ENCODE measurements around the gene ANAPC10. TPM values are rescaled to one million over a fixed set of nuclear protein-coding genes. Genes with fewer than 3 reads are reported as not detected.

The ANAPC10 gene
- total and polyA plus RNA-seq, 2 of the 4 experiments (the other 2 are of a cell fraction), result 17.1 to 22.4 TPM

GRCh38 chr4:145041378-145041777, 56.6 kb downstream of the ANAPC10 start:
- Histone ChIP-seq H3K36me3 (ENCODE audit: control insufficient read depth, insufficient read depth, low read length) (no peaks in the 10 kb centered on the region), H3K27ac (ENCODE audit: insufficient read depth, low read length) (no peak overlapping the region), H3K4me2 (ENCODE audit: low read depth, low read length) (no peak overlapping the region), H3K14ac (replicated peaks; ENCODE audit: low read depth, low read length) (no peak overlapping the region; the same call in 1 of the 2 replicates), H3K4me1 (ENCODE audit: control insufficient read depth, insufficient read depth, low read length) (no peaks in the 10 kb centered on the region), H4K5ac (ENCODE audit: low read depth, low read length) (no peak overlapping the region), H2AFZ (replicated peaks; ENCODE audit: low read length, poor library complexity) (no peak overlapping the region), H3K23ac (ENCODE audit: low read depth, low read length) (no peak overlapping the region), H4K91ac (ENCODE audit: insufficient read depth, low read depth, low read length) (no peak overlapping the region), H2BK15ac (ENCODE audit: low read depth, low read length) (no peak overlapping the region), H2BK5ac (ENCODE audit: low read depth, low read length, poor library complexity, severe bottlenecking) (no peak overlapping the region), H2AK5ac (ENCODE audit: low read depth, low read length) (no peak overlapping the region), H4K20me1 (ENCODE audit: insufficient read depth, low read length) (no peaks in the 10 kb centered on the region), H3K79me1 (ENCODE audit: low read depth in 1 of 2, low read length in 2 of 2) (peaks cover 9 to 11% of the 10 kb centered on the region in 2 experiments; a peak in 3 of 4 replicates), H2BK20ac (ENCODE audit: low read depth, low read length) (no peak overlapping the region), H2AK9ac (replicated peaks; ENCODE audit: low read depth, low read length, poor library complexity) (no peak overlapping the region), H3K18ac (ENCODE audit: low read depth, low read length) (no peak overlapping the region), H4K8ac (ENCODE audit: low read depth in 2 of 2, low read length in 2 of 2) (no peak overlapping the region; a peak in 1 of 4 replicates), H3K4me3 (ENCODE audit: insufficient read depth, low read depth, low read length) (no peak overlapping the region), H3K56ac (ENCODE audit: extremely low read depth, insufficient read depth, low read length) (no peak overlapping the region), H3K9ac (ENCODE audit: low read depth, low read length) (no peak overlapping the region), H2BK120ac (ENCODE audit: low read depth, low read length) (no peak overlapping the region), H3K27me3 (ENCODE audit: control insufficient read depth, insufficient read depth, low read length) (no peaks in the 10 kb centered on the region), H3K4ac (ENCODE audit: low read depth, low read length) (no peak overlapping the region), H3K9me1 (ENCODE audit: insufficient read depth, low read length) (no peaks in the 10 kb centered on the region; the same call in 1 of the 2 replicates), H3K9me3 (ENCODE audit: control insufficient read depth, insufficient read depth, low read length) (no peaks in the 10 kb centered on the region)
- TF ChIP-seq MXI1 (IDR thresholded peaks at IDR 0.05; ENCODE audit: borderline replicate concordance, low read depth, low read length) (no peak), CTCF (conservative IDR thresholded peaks at IDR 0.05; ENCODE audit: low read depth, low read length) (no peak), NFE2L2 (IDR thresholded peaks at IDR 0.05; ENCODE audit: low read depth, low read length) (no peak), CEBPB (IDR thresholded peaks at IDR 0.05; ENCODE audit: low read depth, low read length) (no peak)
- no peak for DNase-seq
- in situ Hi-C loops (cut with MboI; ENCODE audit: low sequenced_read_pairs), result no loop called here
- dilution Hi-C loops (cut with HindIII; ENCODE audit: low sequenced_read_pairs, unreplicated experiment), result no loop called here
- ChIA-PET CTCF (no interaction called here), POLR2A (ENCODE audit: unreplicated experiment) (interaction anchor here (0.6 kb wide), 1 partner anchor 303 kb away, joined by 3 read pairs; no protein-coding TSS in a partner anchor)
- no peak for ATAC-seq (ENCODE audit: low read depth)
- intact Hi-C loops (cut with micrococcal nuclease), result no loop called here
- BruUV-seq (replicated peaks), result no TSS peak
- whole genome bisulfite sequencing, 2 experiments (ENCODE audit: extremely low coverage in 2 of 2, insufficient read length in 1 of 2), result no CpG with 5 or more reads among the region's 3 CpGs

Measured in IMR-90 (cell line).